T-helper 1 cell treated with Interleukin-12 subunit alpha and Interleukin-12 subunit beta and Interleukin-4 antibody, amounts not matched to agents 30 ng/mL and 1 ng/mL, for 36 hours (primary cell): ENCODE results near the gene CYFIP1. TPM values are rescaled to one million over a fixed set of nuclear protein-coding genes. Genes with fewer than 3 reads are reported as not detected.

Source experiments
- intact Hi-C: fragments of 100-400 bp; cut with micrococcal nuclease; formaldehyde crosslinking; loops from one replicate; pipeline ENCODE4 v1.15.1; 2024
- total RNA-seq: library from RNA; stranded (reverse); gene quantifications from 2 replicates; pipeline ENCODE4 v1.2.3, GENCODE V29; 2022

The CYFIP1 gene
- total RNA-seq, 1 donor from 2014 or later: 41.4 TPM

DNA sequence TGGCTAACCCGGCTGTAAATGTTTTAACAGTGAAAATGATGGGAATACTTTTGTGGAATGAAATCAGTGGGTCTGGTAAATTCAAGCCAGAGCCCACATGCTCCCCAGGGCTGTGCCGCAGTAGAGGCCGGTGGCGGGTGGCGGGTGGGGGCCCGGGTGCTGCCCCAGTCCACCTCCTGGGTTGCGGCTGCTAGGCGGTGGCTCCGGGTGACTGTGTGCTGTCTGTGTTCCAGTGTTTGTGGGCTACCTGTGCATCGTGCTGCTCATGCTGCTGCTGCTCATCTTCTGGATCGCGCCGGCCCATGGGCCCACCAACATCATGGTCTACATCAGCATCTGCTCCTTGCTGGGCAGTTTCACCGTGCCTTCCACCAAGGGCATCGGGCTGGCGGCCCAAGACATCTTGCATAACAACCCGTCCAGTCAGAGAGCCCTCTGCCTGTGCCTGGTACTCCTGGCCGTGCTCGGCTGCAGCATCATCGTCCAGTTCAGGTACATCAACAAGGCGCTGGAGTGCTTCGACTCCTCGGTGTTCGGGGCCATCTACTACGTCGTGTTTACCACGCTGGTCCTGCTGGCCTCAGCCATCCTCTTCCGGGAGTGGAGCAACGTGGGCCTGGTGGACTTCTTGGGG is 156.6 kb downstream of the CYFIP1 start:
- intact Hi-C loops: no loop called here

DNA sequence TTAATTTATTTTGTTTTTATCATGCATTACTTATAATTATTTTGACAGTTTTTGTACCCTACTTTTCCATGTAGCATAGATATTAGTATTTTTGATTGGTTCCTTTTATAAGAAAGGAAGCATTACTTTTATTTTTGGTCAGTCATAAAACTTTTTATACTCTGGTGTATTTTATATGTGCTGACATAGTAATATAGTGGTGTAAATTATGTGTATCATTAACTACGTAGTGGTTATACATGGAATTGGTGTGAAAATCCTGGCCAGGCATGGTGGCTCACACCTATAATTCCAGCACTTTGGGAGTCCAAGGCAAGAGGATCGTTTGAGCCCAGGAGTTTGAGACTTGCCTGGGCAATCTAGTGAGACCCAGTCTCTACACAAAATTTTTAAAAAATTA is 160.5 kb downstream of the CYFIP1 start:
- intact Hi-C loops: loop anchor here (2.0 kb wide), 1 partner anchor 21 kb away; no protein-coding TSS in a partner anchor

Other genes starting within 250 kb of the CYFIP1 start
- gene NIPA1, start 193.7 kb downstream of the CYFIP1 start, total RNA-seq: 13.9 and 14.0 TPM in 2 replicates
- gene NIPA2, start 141.7 kb downstream of the CYFIP1 start, total RNA-seq: 50.4 and 51.0 TPM in 2 replicates
- 18.2 and 18.8 TPM in 2 replicates for gene TUBGCP5, start 59.2 kb upstream of the CYFIP1 start, total RNA-seq
- not detected in 2 replicates for gene GOLGA6L1, start 156.5 kb upstream of the CYFIP1 start, total RNA-seq